ENCODE measurements around the gene ASB18.

- no peak for TF ChIP-seq ATF2 (CRISPR knock-in tag; IDR thresholded peaks at IDR 0.05)
- no peak for TF ChIP-seq UBTF (CRISPR knock-in tag; IDR thresholded peaks at IDR 0.05)
- 0 out of 2 replicates have a peak, but pooled peaks have one; percentile 35 for TF ChIP-seq RAD21 (CRISPR knock-in tag; IDR thresholded peaks at IDR 0.05)
- TF ChIP-seq TFAP4 (IDR thresholded peaks at IDR 0.05; ENCODE audit: borderline replicate concordance, low read depth) = no peak
- TF ChIP-seq NRL (CRISPR knock-in tag; IDR thresholded peaks at IDR 0.05; ENCODE audit: borderline replicate concordance) = no peak
- no peak for TF ChIP-seq ZMAT5 (CRISPR knock-in tag; IDR thresholded peaks at IDR 0.05; ENCODE audit: borderline replicate concordance, low read depth)
- TF ChIP-seq FOXP4 (CRISPR knock-in tag; IDR thresholded peaks at IDR 0.05) = no peak
- no peak for TF ChIP-seq RARG (CRISPR knock-in tag; IDR thresholded peaks at IDR 0.05; ENCODE audit: low read depth)
- no peak for TF ChIP-seq CEBPG (CRISPR knock-in tag; IDR thresholded peaks at IDR 0.05)
- no peak for TF ChIP-seq HHEX (CRISPR knock-in tag; IDR thresholded peaks at IDR 0.05)
Observed at GRCh38 chr2:236180831-236181453, 83.3 kb downstream of the ASB18 start.
